Ecto neural progenitor cell (in vitro differentiated cells): ENCODE measurements around the gene LSM10.

Source experiments
- DNase-seq: peaks from one replicate; pipeline ENCODE4 v3.0.0-alpha.2; 2018; ENCODE audit warnings: low spot score

LSM10 gene

GRCh38 chr1:36408479-36408878 is 10.8 kb upstream of the LSM10 start:
- DNase-seq: no peak

- DNase-seq: no peak
Measured at GRCh38 chr1:36406440-36406839, 8.7 kb upstream of the LSM10 start.

- no peak for DNase-seq
Measured at GRCh38 chr1:36402504-36402890, 4.8 kb upstream of the LSM10 start.

- peak; percentile 52 for DNase-seq
Measured at GRCh38 chr1:36401602-36402503, 4.1 kb upstream of the LSM10 start.

GRCh38 chr1:36400825-36401601 is 3.3 kb upstream of the LSM10 start:
- DNase-seq: peak; percentile 92

- DNase-seq: no peak
Measured at GRCh38 chr1:36400514-36400824, 2.8 kb upstream of the LSM10 start.

- DNase-seq: no peak
Measured at GRCh38 chr1:36398370-36398977, 766 bp upstream of the LSM10 start.

GRCh38 chr1:36397083-36397377 is 678 bp downstream of the LSM10 start:
- DNase-seq: no peak

- DNase-seq: no peak
Measured at GRCh38 chr1:36396359-36396758, 1.3 kb downstream of the LSM10 start.

- no peak for DNase-seq
Measured at GRCh38 chr1:36393686-36394085, 4.0 kb downstream of the LSM10 start.

- DNase-seq: no peak
Measured at GRCh38 chr1:36392836-36393235, 4.9 kb downstream of the LSM10 start.

- no peak for DNase-seq
Measured at GRCh38 chr1:36391271-36391670, 6.4 kb downstream of the LSM10 start.

- DNase-seq: no peak
Measured at GRCh38 chr1:36390411-36390810, 7.3 kb downstream of the LSM10 start.

GRCh38 chr1:36389999-36390398 is 7.7 kb downstream of the LSM10 start:
- DNase-seq: no peak

- no peak for DNase-seq
Measured at GRCh38 chr1:36389261-36389660, 8.4 kb downstream of the LSM10 start.

- DNase-seq: no peak
Measured at GRCh38 chr1:36387141-36387949, 10.4 kb downstream of the LSM10 start.

- peak; percentile 80 for DNase-seq
Measured at GRCh38 chr1:36386265-36387140, 11.2 kb downstream of the LSM10 start.

- peak; percentile 99 for DNase-seq
Measured at GRCh38 chr1:36385410-36386264, 12.1 kb downstream of the LSM10 start, which contains the start of gene STK40. Gene STK40 (minus strand): TSS chr1:36385924. CDS start chr1:36361332, 24,592 bp downstream.

- peak; percentile 71 for DNase-seq
Measured at GRCh38 chr1:36384542-36385409, 12.9 kb downstream of the LSM10 start.
